ENCODE results near the gene ZNF568.

The ZNF568 gene

DNA sequence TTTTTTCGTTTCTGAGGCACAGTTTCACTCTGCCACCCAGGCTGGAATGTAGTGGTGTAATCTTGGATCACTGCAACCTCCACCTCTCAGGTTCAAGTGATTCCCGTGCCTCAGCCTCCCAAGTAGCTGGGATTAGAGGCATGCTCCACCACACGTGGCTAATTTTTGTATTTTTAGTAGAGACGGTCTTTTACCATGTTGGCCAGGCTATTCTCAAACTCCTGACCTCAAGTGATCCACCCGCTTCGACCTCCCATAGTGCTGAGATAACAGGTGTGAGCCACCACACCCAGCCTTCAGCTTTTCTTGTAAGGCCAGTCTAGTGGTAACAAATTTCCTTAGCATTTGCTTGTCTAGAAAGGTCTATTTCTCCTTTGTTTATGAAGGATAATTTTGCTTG, 46.2 kb downstream of the ZNF568 start:
- H3K4me2 ChIP-seq (ENCODE audit: low read length), result no peak overlapping the region
- H3K9ac ChIP-seq (ENCODE audit: low read depth, low read length), result no peak overlapping the region
- peaks cover 6% of the 10 kb centered on the region for H3K9me3 ChIP-seq (replicated peaks; ENCODE audit: low read length)
- H3K36me3 ChIP-seq (ENCODE audit: insufficient read depth, low read length), result no peaks in the 10 kb centered on the region
- no peak overlapping the region for H3K4me3 ChIP-seq (ENCODE audit: low read length)
- H3K4me1 ChIP-seq (ENCODE audit: control insufficient read depth, insufficient read depth, low read length), result no peaks in the 10 kb centered on the region
- no peaks in the 10 kb centered on the region for H3K27me3 ChIP-seq (ENCODE audit: control insufficient read depth, insufficient read depth, low read length)

DNA sequence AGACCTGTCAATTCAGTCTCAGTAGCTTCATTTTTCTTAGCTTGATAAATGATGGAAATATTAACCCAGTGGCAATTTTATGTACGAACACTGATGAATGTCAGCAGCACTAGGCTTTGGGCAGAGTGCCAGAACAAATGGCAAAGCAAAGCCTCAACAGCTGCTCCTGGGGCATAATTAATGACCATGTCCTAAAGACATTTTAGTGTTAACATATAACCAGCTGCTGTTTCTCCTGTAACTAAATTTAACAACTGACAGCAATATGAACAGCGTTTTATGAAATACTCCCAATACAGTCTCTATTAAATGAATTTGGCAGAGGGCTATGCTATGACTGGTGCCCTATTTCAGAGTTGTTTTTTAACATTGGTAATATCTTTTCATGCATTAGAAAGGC, 47.1 kb downstream of the ZNF568 start:
- Histone ChIP-seq H3K36me3 (ENCODE audit: insufficient read depth, low read length) (no peaks in the 10 kb centered on the region), H3K4me3 (ENCODE audit: low read length) (no peak overlapping the region), H3K27me3 (ENCODE audit: control insufficient read depth, insufficient read depth, low read length) (no peaks in the 10 kb centered on the region), H3K9me3 (replicated peaks; ENCODE audit: low read length) (peaks cover 4% of the 10 kb centered on the region), H3K9ac (ENCODE audit: low read depth, low read length) (no peak overlapping the region), H3K4me2 (ENCODE audit: low read length) (no peak overlapping the region), H3K4me1 (ENCODE audit: control insufficient read depth, insufficient read depth, low read length) (no peaks in the 10 kb centered on the region)

DNA sequence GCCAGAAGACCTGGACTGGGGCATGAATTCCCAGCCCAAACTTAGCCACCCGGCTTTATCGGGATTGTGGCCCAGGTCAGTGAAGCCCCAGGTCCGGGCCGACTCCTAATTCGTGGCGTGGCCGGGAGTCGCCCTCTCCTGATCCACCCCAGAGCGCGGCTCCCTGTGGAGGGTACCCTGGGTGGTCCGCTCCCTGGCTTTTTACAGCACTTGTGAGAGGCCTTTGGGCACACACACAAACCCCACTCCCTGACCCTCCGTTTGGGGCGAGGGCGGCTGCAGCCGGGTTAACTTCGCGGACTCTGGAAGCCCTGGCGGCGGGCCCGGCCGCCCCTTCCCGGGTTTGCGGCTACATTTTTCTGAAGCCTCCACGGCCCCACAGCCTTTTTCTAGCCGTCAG, 56.4 kb downstream of the ZNF568 start:
- Histone ChIP-seq H3K36me3 (ENCODE audit: insufficient read depth, low read length) (peaks cover under 1% of the 10 kb centered on the region), H3K4me1 (ENCODE audit: control insufficient read depth, insufficient read depth, low read length) (peaks cover 6% of the 10 kb centered on the region), H3K9me3 (replicated peaks; ENCODE audit: low read length) (no peaks in the 10 kb centered on the region), H3K9ac (ENCODE audit: low read depth, low read length) (peak overlapping the region; percentile 70), H3K27me3 (ENCODE audit: control insufficient read depth, insufficient read depth, low read length) (no peaks in the 10 kb centered on the region), H3K4me2 (ENCODE audit: low read length) (peak overlapping the region; percentile 86), H3K4me3 (ENCODE audit: low read length) (peak overlapping the region; percentile 79)

DNA sequence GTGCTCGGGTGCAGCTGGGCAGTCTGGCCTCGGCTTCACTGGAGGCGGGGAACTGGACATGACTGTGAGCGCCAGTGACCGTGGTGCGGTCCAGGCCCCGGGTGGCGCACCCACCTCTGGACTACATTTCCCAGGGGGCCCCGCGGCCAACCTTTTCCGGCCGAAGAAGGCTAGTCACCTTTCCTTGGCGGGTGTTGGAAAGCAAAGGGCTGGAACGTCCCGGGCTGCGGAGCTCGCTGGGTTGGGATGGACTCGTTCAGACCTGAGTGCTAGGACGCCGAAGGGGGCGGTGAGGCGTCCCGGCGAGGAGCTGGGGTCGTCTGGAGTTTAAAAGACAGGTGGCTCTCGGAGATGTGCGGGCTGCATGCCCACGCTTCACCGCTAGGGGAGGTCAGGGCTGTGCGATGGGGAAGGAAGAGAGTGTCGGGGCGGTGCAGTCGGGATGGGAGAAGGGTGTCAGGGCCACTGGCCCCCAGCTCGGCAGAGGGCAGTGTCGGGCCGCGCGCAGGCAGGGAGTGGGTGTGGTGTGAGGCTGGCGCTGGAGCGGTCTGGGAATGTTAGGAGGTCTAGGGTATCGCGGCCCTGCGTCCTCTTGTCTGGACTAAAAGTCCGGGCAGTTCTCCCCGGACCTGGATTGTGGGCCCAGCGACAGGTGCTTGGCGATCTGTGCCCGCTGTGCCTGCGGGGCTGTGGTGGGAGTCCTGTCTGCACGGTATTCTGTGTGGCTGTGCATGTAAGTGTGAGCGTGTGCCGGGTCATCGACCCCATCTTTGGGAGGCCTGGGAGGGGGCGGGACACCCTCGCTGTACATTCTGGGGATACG, 57.1 kb downstream of the ZNF568 start:
- Histone ChIP-seq H3K4me3 (ENCODE audit: low read length) (peak overlapping the region; percentile 79), H3K4me2 (ENCODE audit: low read length) (peak overlapping the region; percentile 86), H3K9ac (ENCODE audit: low read depth, low read length) (peak overlapping the region; percentile 70), H3K27me3 (ENCODE audit: control insufficient read depth, insufficient read depth, low read length) (no peaks in the 10 kb centered on the region), H3K4me1 (ENCODE audit: control insufficient read depth, insufficient read depth, low read length) (peaks cover 6% of the 10 kb centered on the region), H3K36me3 (ENCODE audit: insufficient read depth, low read length) (peaks cover 4% of the 10 kb centered on the region), H3K9me3 (replicated peaks; ENCODE audit: low read length) (no peaks in the 10 kb centered on the region)

DNA sequence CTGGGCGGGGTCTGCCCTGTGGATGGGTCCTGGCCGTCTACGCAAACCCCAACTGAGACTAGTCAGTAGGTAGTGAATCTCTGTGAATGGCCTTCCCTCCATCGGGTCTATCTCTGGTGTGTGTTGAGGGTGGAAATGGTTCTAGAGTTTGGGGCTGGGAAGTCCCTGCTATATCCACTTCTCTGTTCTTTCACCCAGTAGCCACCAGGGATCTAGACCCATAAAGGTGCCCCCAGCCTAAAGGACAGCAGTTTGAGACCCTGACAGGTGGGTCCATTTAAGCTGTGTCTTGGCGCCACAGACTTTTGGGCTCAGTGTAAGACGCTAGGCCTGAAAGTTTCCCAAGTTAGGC, 57.7 kb downstream of the ZNF568 start:
- H3K27me3 ChIP-seq (ENCODE audit: control insufficient read depth, insufficient read depth, low read length), result no peaks in the 10 kb centered on the region
- peaks cover 6% of the 10 kb centered on the region for H3K4me1 ChIP-seq (ENCODE audit: control insufficient read depth, insufficient read depth, low read length)
- peak overlapping the region; percentile 86 for H3K4me2 ChIP-seq (ENCODE audit: low read length)
- H3K4me3 ChIP-seq (ENCODE audit: low read length), result peak overlapping the region; percentile 79
- peak overlapping the region; percentile 44 for H3K9ac ChIP-seq (ENCODE audit: low read depth, low read length)
- H3K36me3 ChIP-seq (ENCODE audit: insufficient read depth, low read length), result peaks cover 4% of the 10 kb centered on the region
- no peaks in the 10 kb centered on the region for H3K9me3 ChIP-seq (replicated peaks; ENCODE audit: low read length)

DNA sequence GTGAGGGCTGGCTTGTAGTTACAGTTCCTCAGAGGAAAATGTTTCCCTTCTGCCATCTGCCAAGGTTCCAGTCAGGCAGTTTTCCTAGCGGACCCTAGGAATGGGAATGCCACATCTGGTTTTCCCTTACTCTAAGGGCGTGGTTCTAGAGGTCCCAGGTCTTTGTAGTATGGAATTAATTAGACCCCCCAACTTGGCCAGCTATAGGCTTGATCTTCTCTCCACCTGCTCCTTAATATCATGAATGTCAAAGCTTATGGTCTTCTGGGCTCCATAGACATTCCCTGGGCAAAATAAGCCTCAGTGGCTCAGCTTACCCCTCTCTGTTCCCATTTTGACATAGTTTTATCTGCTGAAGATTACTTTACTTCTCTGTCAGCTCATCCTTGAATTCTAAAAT, 70.0 kb downstream of the ZNF568 start:
- no peaks in the 10 kb centered on the region for H3K27me3 ChIP-seq (ENCODE audit: control insufficient read depth, insufficient read depth, low read length)
- no peak overlapping the region for H3K4me2 ChIP-seq (ENCODE audit: low read length)
- H3K36me3 ChIP-seq (ENCODE audit: insufficient read depth, low read length), result no peaks in the 10 kb centered on the region
- H3K9me3 ChIP-seq (replicated peaks; ENCODE audit: low read length), result no peaks in the 10 kb centered on the region
- no peaks in the 10 kb centered on the region for H3K4me1 ChIP-seq (ENCODE audit: control insufficient read depth, insufficient read depth, low read length)
- H3K4me3 ChIP-seq (ENCODE audit: low read length), result no peak overlapping the region
- no peak overlapping the region for H3K9ac ChIP-seq (ENCODE audit: low read depth, low read length)

DNA sequence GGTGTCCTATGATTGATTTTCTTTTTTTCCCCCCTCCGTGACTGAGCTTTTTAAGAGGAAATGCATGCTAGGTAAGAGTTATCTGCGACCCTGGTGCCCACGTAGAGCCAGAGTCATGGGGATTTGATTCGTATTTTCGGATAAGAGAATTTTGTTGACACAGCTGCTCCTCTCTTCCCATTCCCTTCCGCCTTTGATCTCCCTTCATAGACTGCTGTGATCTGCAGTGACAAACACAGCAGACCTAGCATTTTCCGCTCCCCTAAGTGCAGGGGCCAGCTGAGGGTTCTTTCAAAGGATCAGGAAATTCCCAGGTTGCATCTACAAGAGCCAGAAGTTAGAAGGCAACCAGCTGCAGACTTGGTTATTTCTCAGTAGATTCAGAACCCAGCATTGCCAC, 70.5 kb downstream of the ZNF568 start:
- Histone ChIP-seq H3K4me1 (ENCODE audit: control insufficient read depth, insufficient read depth, low read length) (no peaks in the 10 kb centered on the region), H3K9me3 (replicated peaks; ENCODE audit: low read length) (no peaks in the 10 kb centered on the region), H3K4me2 (ENCODE audit: low read length) (no peak overlapping the region), H3K36me3 (ENCODE audit: insufficient read depth, low read length) (peaks cover under 1% of the 10 kb centered on the region), H3K9ac (ENCODE audit: low read depth, low read length) (no peak overlapping the region), H3K27me3 (ENCODE audit: control insufficient read depth, insufficient read depth, low read length) (no peaks in the 10 kb centered on the region), H3K4me3 (ENCODE audit: low read length) (no peak overlapping the region)

DNA sequence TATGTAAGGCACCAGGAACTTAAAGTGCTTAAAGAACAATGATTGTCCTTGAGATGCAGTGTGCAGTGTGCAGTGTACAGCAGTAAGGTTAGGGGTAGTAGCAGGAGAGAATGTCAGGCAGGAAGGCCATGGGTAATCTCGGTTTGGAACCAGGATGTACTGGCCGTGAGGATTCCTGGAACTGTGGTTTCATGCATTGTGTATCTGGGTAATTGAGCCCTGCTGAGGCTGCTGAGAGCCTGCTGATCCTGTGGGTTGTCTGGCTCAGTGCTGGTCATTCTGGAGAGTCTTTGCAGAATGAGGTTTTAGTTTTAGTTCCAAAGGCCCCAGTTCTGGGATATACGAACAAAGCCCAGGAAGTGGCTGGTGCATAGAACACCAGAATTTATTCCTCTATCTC, 71.0 kb downstream of the ZNF568 start:
- Histone ChIP-seq H3K27me3 (ENCODE audit: control insufficient read depth, insufficient read depth, low read length) (no peaks in the 10 kb centered on the region), H3K9me3 (replicated peaks; ENCODE audit: low read length) (no peaks in the 10 kb centered on the region), H3K9ac (ENCODE audit: low read depth, low read length) (no peak overlapping the region), H3K4me3 (ENCODE audit: low read length) (no peak overlapping the region), H3K4me2 (ENCODE audit: low read length) (no peak overlapping the region), H3K36me3 (ENCODE audit: insufficient read depth, low read length) (peaks cover 4% of the 10 kb centered on the region), H3K4me1 (ENCODE audit: control insufficient read depth, insufficient read depth, low read length) (no peaks in the 10 kb centered on the region)

DNA sequence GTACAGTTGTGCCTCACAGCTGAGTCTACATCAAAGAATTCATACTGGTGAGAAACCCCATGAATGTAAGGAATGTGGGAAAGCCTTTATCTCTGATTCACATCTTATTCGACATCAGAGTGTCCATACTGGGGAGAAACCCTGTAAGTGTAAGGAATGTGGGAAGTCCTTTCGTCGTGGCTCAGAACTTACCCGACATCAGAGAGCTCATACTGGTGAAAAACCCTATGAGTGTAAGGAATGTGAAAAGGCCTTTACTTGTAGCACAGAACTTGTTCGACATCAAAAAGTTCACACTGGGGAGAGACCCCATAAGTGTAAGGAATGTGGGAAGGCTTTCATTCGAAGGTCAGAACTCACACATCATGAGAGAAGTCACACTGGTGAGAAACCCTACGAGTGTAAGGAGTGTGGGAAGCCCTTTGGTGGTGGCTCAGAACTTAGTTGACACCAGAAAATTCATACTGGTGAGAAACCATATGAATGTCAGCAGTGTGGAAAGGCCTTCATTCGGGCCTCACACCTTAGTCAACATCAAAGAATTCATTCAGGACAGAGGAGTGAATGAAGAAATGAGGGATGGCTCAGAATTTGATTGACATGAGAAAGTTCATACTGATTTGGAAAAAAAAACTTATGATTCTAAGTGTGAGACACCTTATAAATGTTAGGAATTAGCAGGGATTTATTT, 81.2 kb downstream of the ZNF568 start:
- no peak overlapping the region for H3K4me2 ChIP-seq (ENCODE audit: low read length)
- no peaks in the 10 kb centered on the region for H3K27me3 ChIP-seq (ENCODE audit: control insufficient read depth, insufficient read depth, low read length)
- H3K36me3 ChIP-seq (ENCODE audit: insufficient read depth, low read length), result peaks cover 25% of the 10 kb centered on the region
- H3K4me3 ChIP-seq (ENCODE audit: low read length), result no peak overlapping the region
- no peaks in the 10 kb centered on the region for H3K4me1 ChIP-seq (ENCODE audit: control insufficient read depth, insufficient read depth, low read length)
- H3K9me3 ChIP-seq (replicated peaks; ENCODE audit: low read length), result peaks cover 17% of the 10 kb centered on the region
- H3K9ac ChIP-seq (ENCODE audit: low read depth, low read length), result no peak overlapping the region

DNA sequence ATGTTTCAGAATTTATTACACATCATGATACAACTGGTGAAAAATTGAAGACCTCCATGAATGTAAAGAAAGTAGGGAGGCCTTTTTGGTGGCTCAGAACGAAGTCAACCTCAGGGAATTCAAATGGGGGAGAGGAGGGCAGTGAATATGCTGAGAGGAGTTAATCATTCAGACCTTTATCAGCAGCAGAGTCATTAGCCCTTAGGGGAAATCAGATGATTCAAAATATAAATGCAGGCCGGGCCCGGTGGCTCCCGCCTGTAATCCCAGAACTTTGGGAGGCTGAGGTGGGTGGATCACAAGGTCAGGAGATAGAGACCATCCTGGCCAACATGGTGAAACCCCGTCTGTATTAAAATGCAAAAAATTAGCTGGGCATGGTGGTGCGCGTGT, 81.7 kb downstream of the ZNF568 start:
- no peaks in the 10 kb centered on the region for H3K4me1 ChIP-seq (ENCODE audit: control insufficient read depth, insufficient read depth, low read length)
- no peak overlapping the region for H3K9ac ChIP-seq (ENCODE audit: low read depth, low read length)
- H3K4me3 ChIP-seq (ENCODE audit: low read length), result no peak overlapping the region
- no peak overlapping the region for H3K4me2 ChIP-seq (ENCODE audit: low read length)
- H3K9me3 ChIP-seq (replicated peaks; ENCODE audit: low read length), result peaks cover 17% of the 10 kb centered on the region
- H3K27me3 ChIP-seq (ENCODE audit: control insufficient read depth, insufficient read depth, low read length), result no peaks in the 10 kb centered on the region
- peaks cover 21% of the 10 kb centered on the region for H3K36me3 ChIP-seq (ENCODE audit: insufficient read depth, low read length)

DNA sequence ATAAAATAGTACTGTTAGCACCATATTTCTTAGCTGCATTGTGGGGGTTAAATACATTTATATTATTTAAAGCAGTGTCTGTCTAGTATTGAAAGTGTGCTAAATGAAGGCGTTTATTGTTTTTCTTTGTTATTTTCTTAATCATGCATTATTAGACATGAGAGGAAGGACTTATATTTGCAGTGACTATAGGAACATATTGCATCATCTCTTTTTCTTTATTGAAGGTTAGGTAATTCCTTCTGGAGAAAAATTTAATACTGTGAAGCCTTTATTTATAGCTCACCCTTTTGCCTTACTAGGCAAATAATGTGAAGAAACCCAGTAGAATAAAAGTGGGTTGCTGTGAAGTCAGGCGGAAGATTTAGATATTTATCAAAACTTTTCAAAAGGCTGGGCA, 83.2 kb downstream of the ZNF568 start:
- peaks cover 17% of the 10 kb centered on the region for H3K9me3 ChIP-seq (replicated peaks; ENCODE audit: low read length)
- H3K4me2 ChIP-seq (ENCODE audit: low read length), result no peak overlapping the region
- H3K4me3 ChIP-seq (ENCODE audit: low read length), result no peak overlapping the region

More for the DNA sequence above, 83.2 kb downstream of the ZNF568 start:
- H3K27me3 ChIP-seq (ENCODE audit: control insufficient read depth, insufficient read depth, low read length), result no peaks in the 10 kb centered on the region
- H3K4me1 ChIP-seq (ENCODE audit: control insufficient read depth, insufficient read depth, low read length), result no peaks in the 10 kb centered on the region
- peaks cover 18% of the 10 kb centered on the region for H3K36me3 ChIP-seq (ENCODE audit: insufficient read depth, low read length)
- H3K9ac ChIP-seq (ENCODE audit: low read depth, low read length), result no peak overlapping the region
